Measurements from ENCODE around the gene DNAJC13. TPM values are rescaled to one million over a fixed set of nuclear protein-coding genes. Genes with fewer than 3 reads are reported as not detected.

Gene DNAJC13
- polyA plus RNA-seq, 3 donors = 18.7 to 32.3 (median 20.8) TPM

DNA sequence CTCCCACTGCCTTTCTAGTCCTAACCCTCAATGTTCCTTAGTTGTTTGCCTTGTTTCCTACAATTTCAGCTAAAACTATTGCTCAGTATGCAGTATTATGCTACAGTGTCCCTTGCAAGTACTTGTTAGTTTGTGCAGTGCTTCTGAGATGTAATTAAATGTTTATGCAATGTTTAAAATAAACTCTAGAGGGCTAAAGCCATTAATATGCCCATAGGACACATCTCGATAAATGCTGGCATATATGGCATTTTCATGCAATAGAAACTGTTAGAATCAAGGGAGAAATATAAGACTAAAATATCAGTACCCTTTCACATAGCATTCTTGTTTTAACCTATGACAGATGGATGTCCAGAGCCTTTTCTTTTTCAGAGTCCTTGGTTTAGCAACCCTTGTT lies 120.0 kb downstream of the DNAJC13 start:
- peaks cover 75 to 93% of the 10 kb centered on the region in 2 donors for H3K36me3 Mint-ChIP-seq

DNA sequence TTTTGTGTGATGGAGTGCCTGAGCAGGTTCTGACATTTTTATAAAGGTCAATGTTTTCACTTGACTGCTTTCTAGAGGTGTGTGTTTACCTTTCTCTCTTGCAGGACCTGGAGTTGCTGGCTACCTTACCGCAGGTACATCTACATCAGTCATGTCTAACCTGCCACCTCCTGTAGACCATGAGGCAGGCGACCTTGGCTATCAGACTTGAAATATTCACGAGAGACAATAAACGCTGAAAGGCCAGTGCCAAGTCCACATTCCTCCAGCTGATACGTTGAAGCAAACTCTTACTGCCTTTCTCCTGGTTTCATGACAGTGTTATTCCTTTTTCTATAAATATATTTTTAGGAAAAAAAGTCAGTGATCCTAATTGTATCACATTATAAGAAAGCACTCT lies 120.8 kb downstream of the DNAJC13 start:
- no peaks in the 10 kb centered on the region for H3K27me3 Mint-ChIP-seq (ENCODE audit: low read depth in 3 of 3)
- Histone ChIP-seq H3K27ac (ENCODE audit: low read depth in 1 of 2, low read length in 2 of 2) (no peak overlapping the region), H3K4me2 (replicated peaks; ENCODE audit: extremely low read depth, low read length, poor library complexity, severe bottlenecking) (no peak overlapping the region), H2AFZ (ENCODE audit: insufficient read depth, low read depth, low read length, poor library complexity, severe bottlenecking) (no peak overlapping the region), H3K4me3 (replicated peaks in 1 of 3; ENCODE audit: low read depth in 2 of 3, low read length in 3 of 3) (no peak overlapping the region), H4K20me1 (ENCODE audit: insufficient read depth, low read length) (peaks cover 32% of the 10 kb centered on the region), H3K9me3 (replicated peaks in 1 of 2; ENCODE audit: control insufficient read depth in 1 of 2, insufficient read depth in 1 of 2, low read length in 2 of 2) (no peaks in the 10 kb centered on the region), H3K9ac (ENCODE audit: insufficient read depth, low read length, poor library complexity, severe bottlenecking) (no peak overlapping the region), H3K36me3 (replicated peaks in 1 of 2; ENCODE audit: control insufficient read depth in 1 of 2, insufficient read depth in 2 of 2, low read length in 2 of 2) (peaks cover 74 to 90% of the 10 kb centered on the region in 2 donors), H3K79me2 (ENCODE audit: insufficient read depth, low read length) (no peaks in the 10 kb centered on the region), H3K27me3 (ENCODE audit: control insufficient read depth in 2 of 2, insufficient read depth in 2 of 2, low read length in 2 of 2) (no peaks in the 10 kb centered on the region), H3K4me1 (ENCODE audit: control insufficient read depth in 1 of 2, insufficient read depth in 2 of 2, low read length in 2 of 2) (peaks cover 7 to 13% of the 10 kb centered on the region in 2 donors)
- no peak overlapping the region for H3K4me3 Mint-ChIP-seq
- peaks cover 12% of the 10 kb centered on the region for H3K4me1 Mint-ChIP-seq
- peak overlapping the region in 1 of 7 donors; percentile 77 for H3K27ac Mint-ChIP-seq
- 100% methylated on average over 2 of the region's 5 CpGs for WGBS (ENCODE audit: insufficient coverage)
- TF ChIP-seq, protein P1, sequence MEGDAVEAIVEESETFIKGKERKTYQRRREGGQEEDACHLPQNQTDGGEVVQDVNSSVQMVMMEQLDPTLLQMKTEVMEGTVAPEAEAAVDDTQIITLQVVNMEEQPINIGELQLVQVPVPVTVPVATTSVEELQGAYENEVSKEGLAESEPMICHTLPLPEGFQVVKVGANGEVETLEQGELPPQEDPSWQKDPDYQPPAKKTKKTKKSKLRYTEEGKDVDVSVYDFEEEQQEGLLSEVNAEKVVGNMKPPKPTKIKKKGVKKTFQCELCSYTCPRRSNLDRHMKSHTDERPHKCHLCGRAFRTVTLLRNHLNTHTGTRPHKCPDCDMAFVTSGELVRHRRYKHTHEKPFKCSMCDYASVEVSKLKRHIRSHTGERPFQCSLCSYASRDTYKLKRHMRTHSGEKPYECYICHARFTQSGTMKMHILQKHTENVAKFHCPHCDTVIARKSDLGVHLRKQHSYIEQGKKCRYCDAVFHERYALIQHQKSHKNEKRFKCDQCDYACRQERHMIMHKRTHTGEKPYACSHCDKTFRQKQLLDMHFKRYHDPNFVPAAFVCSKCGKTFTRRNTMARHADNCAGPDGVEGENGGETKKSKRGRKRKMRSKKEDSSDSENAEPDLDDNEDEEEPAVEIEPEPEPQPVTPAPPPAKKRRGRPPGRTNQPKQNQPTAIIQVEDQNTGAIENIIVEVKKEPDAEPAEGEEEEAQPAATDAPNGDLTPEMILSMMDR (IDR thresholded peaks at IDR 0.05) = no peak
- DNase-seq = no peak
- intact Hi-C loops (cut with micrococcal nuclease) = no loop called here
- no peaks in the 10 kb centered on the region for H3K9me3 Mint-ChIP-seq
- H3K36me3 Mint-ChIP-seq = peaks cover 73 to 85% of the 10 kb centered on the region in 2 donors

More for the DNA sequence above, 120.0 kb downstream of the DNAJC13 start:
- H3K27ac ChIP-seq (ENCODE audit: low read depth in 1 of 2, low read length in 2 of 2) = no peak overlapping the region
- H3K9ac ChIP-seq (ENCODE audit: insufficient read depth, low read length, poor library complexity, severe bottlenecking) = no peak overlapping the region
- no peaks in the 10 kb centered on the region for H3K79me2 ChIP-seq (ENCODE audit: insufficient read depth, low read length)
- H3K27me3 ChIP-seq (ENCODE audit: control insufficient read depth in 2 of 2, insufficient read depth in 2 of 2, low read length in 2 of 2) = no peaks in the 10 kb centered on the region
- intact Hi-C loops (cut with micrococcal nuclease) = loop anchor here in 1 of 2 donors (2.0 kb wide), 1 partner anchor 106 kb away; no protein-coding TSS in a partner anchor
- H3K9me3 ChIP-seq (replicated peaks in 1 of 2; ENCODE audit: control insufficient read depth in 1 of 2, insufficient read depth in 1 of 2, low read length in 2 of 2) = no peaks in the 10 kb centered on the region
- no peak overlapping the region for H3K27ac Mint-ChIP-seq
- TF ChIP-seq, protein P1 (IDR thresholded peaks at IDR 0.05) = no peak
- H3K27me3 Mint-ChIP-seq (ENCODE audit: low read depth in 3 of 3) = no peaks in the 10 kb centered on the region
- H3K4me3 ChIP-seq (replicated peaks in 1 of 3; ENCODE audit: low read depth in 2 of 3, low read length in 3 of 3) = no peak overlapping the region
- no peak overlapping the region for H3K4me3 Mint-ChIP-seq
- H3K36me3 ChIP-seq (replicated peaks in 1 of 2; ENCODE audit: control insufficient read depth in 1 of 2, insufficient read depth in 2 of 2, low read length in 2 of 2) = peaks cover 78 to 95% of the 10 kb centered on the region in 2 donors
- peaks cover 4% of the 10 kb centered on the region for H3K4me1 Mint-ChIP-seq
- WGBS (ENCODE audit: insufficient coverage) = no CpG with 5 or more reads among the region's 1 CpG
- H4K20me1 ChIP-seq (ENCODE audit: insufficient read depth, low read length) = peaks cover 32% of the 10 kb centered on the region
- no peak for DNase-seq
- peaks cover 3 to 6% of the 10 kb centered on the region in 2 donors for H3K4me1 ChIP-seq (ENCODE audit: control insufficient read depth in 1 of 2, insufficient read depth in 2 of 2, low read length in 2 of 2)
- no peak overlapping the region for H3K4me2 ChIP-seq (replicated peaks; ENCODE audit: extremely low read depth, low read length, poor library complexity, severe bottlenecking)
- H3K9me3 Mint-ChIP-seq = no peaks in the 10 kb centered on the region
- no peak overlapping the region for H2AFZ ChIP-seq (ENCODE audit: insufficient read depth, low read depth, low read length, poor library complexity, severe bottlenecking)
